ENCODE measurements around the gene PRKAG1. TPM values are rescaled to one million over a fixed set of nuclear protein-coding genes. Genes with fewer than 3 reads are reported as not detected.

PRKAG1 gene
- total RNA-seq, 1 experiment from 2014 or later = 57.3 TPM

GRCh38 chr12:48979602-48980388 lies 38.8 kb downstream of the PRKAG1 start:
- intact Hi-C loops (cut with micrococcal nuclease; ENCODE audit: unreplicated experiment) (no loop called here), in situ Hi-C loops (cut with HindIII; ENCODE audit: low pct_unique_long_range_greater_than_20kb, low sequenced_read_pairs) (no loop called here)
- ChIA-PET CTCF (interaction anchor here (1.2 to 2.6 kb wide), 3 partner anchors 13 to 17 kb away, joined by 4 to 10 read pairs (median 5); no protein-coding TSS in a partner anchor), POLR2A (no interaction called here)
- no peak overlapping the region for H3K27ac ChIP-seq (ENCODE audit: low read length)
- H3K4me1 ChIP-seq (ENCODE audit: control insufficient read depth, insufficient read depth, low read length) = peaks cover 9% of the 10 kb centered on the region
- ATAC-seq (no peak), DNase-seq (ENCODE audit: low read depth, low spot score) (no peak)
- peaks cover 18% of the 10 kb centered on the region for H3K27me3 ChIP-seq (ENCODE audit: control insufficient read depth, insufficient read depth, low read length)
- H3K36me3 ChIP-seq (ENCODE audit: control insufficient read depth, insufficient read depth, low read length) = no peaks in the 10 kb centered on the region
- no peaks in the 10 kb centered on the region for H3K9me3 ChIP-seq (ENCODE audit: control insufficient read depth, insufficient read depth, low read depth, low read length)
- no TSS peak for BruUV-seq (replicated peaks)
- TF ChIP-seq TCF7L2 (IDR thresholded peaks at IDR 0.05; ENCODE audit: low read depth, low read length) (no peak), POLR2AphosphoS5 (IDR thresholded peaks at IDR 0.05; ENCODE audit: low read depth, low read length) (no peak), SIN3A (IDR thresholded peaks at IDR 0.05; ENCODE audit: borderline replicate concordance, insufficient read depth, low read depth, low read length) (no peak)
- TF ChIP-seq, protein P1, sequence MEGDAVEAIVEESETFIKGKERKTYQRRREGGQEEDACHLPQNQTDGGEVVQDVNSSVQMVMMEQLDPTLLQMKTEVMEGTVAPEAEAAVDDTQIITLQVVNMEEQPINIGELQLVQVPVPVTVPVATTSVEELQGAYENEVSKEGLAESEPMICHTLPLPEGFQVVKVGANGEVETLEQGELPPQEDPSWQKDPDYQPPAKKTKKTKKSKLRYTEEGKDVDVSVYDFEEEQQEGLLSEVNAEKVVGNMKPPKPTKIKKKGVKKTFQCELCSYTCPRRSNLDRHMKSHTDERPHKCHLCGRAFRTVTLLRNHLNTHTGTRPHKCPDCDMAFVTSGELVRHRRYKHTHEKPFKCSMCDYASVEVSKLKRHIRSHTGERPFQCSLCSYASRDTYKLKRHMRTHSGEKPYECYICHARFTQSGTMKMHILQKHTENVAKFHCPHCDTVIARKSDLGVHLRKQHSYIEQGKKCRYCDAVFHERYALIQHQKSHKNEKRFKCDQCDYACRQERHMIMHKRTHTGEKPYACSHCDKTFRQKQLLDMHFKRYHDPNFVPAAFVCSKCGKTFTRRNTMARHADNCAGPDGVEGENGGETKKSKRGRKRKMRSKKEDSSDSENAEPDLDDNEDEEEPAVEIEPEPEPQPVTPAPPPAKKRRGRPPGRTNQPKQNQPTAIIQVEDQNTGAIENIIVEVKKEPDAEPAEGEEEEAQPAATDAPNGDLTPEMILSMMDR (IDR thresholded peaks at IDR 0.05) = no peak
- TF ChIP-seq, protein P2, sequence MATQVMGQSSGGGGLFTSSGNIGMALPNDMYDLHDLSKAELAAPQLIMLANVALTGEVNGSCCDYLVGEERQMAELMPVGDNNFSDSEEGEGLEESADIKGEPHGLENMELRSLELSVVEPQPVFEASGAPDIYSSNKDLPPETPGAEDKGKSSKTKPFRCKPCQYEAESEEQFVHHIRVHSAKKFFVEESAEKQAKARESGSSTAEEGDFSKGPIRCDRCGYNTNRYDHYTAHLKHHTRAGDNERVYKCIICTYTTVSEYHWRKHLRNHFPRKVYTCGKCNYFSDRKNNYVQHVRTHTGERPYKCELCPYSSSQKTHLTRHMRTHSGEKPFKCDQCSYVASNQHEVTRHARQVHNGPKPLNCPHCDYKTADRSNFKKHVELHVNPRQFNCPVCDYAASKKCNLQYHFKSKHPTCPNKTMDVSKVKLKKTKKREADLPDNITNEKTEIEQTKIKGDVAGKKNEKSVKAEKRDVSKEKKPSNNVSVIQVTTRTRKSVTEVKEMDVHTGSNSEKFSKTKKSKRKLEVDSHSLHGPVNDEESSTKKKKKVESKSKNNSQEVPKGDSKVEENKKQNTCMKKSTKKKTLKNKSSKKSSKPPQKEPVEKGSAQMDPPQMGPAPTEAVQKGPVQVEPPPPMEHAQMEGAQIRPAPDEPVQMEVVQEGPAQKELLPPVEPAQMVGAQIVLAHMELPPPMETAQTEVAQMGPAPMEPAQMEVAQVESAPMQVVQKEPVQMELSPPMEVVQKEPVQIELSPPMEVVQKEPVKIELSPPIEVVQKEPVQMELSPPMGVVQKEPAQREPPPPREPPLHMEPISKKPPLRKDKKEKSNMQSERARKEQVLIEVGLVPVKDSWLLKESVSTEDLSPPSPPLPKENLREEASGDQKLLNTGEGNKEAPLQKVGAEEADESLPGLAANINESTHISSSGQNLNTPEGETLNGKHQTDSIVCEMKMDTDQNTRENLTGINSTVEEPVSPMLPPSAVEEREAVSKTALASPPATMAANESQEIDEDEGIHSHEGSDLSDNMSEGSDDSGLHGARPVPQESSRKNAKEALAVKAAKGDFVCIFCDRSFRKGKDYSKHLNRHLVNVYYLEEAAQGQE (IDR thresholded peaks at IDR 0.05; ENCODE audit: insufficient read depth in 1 of 2, low read depth in 2 of 2, low read length in 1 of 2) = no peak
- H3K4me3 ChIP-seq (ENCODE audit: low read depth in 2 of 2, low read length in 2 of 2) = peak overlapping the region in 1 of 2 experiments; percentile 39; a peak in 2 of 4 replicates

DNA sequence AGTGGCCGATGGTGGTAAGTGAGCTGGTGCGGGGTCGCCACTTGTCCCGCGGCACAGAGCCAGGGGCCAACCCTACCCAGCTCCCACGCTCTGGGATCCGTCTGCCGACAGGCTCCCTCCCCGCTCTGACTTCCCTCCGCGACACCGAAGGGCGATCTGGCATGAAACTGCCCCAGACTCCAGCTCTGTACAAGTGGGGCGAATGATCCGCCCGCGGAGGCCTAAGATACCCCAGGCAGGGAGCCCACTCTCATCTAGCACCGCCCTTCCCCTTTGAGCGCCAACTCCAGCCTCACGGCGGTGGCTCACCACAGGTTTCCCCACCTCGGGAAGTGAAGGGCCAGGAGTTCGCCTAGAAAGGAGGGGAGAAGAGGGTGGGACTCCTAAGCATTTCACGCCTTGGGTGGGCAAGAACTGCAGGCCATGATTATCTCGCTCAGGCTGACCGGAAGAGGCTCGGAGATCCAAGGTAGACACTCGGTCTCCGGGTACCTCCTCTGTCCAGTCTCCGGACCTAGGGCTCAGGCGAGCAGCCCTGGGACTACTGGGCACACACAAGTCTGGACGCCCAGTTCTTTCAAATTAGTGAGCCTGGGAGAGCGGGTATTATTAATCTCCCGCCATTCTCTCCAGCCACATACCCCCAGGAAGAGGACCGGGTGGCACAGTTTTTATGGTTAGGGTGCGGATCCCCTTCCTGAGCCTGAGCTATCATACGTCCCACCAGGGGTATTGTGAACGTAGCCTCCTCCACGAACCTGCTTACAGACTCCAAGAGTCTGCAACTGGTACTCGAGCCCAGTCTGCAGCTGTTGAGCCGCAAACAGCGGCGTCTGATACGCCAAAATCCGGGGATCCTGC lies 39.6 kb downstream of the PRKAG1 start:
- Histone ChIP-seq H3K9me3 (ENCODE audit: control insufficient read depth, insufficient read depth, low read depth, low read length) (no peaks in the 10 kb centered on the region), H3K36me3 (ENCODE audit: control insufficient read depth, insufficient read depth, low read length) (no peaks in the 10 kb centered on the region), H3K27ac (ENCODE audit: low read length) (no peak overlapping the region), H3K4me1 (ENCODE audit: control insufficient read depth, insufficient read depth, low read length) (peaks cover 9% of the 10 kb centered on the region), H3K4me3 (ENCODE audit: low read depth in 2 of 2, low read length in 2 of 2) (peak overlapping the region; percentile 25 to 39), H3K27me3 (ENCODE audit: control insufficient read depth, insufficient read depth, low read length) (peaks cover 16% of the 10 kb centered on the region)
- no peak for TF ChIP-seq SIN3A (IDR thresholded peaks at IDR 0.05; ENCODE audit: borderline replicate concordance, insufficient read depth, low read depth, low read length)
- TF ChIP-seq, protein P2 (IDR thresholded peaks at IDR 0.05; ENCODE audit: insufficient read depth in 1 of 2, low read depth in 2 of 2, low read length in 1 of 2) = no peak
- POLR2A ChIA-PET = no interaction called here
- CTCF ChIA-PET = interaction anchor here (0.6 to 2.6 kb wide), 5 partner anchors 10 to 256 kb away, joined by 4 to 10 read pairs (median 7); no protein-coding TSS in a partner anchor
- DNase-seq (ENCODE audit: low read depth, low spot score) (no peak), ATAC-seq (peak; percentile 50)
- in situ Hi-C loops (cut with HindIII; ENCODE audit: low pct_unique_long_range_greater_than_20kb, low sequenced_read_pairs) (no loop called here), intact Hi-C loops (cut with micrococcal nuclease; ENCODE audit: unreplicated experiment) (no loop called here)
- BruUV-seq (replicated peaks) = no TSS peak

Data from Panc1 (cell line).